Cardiac fibroblast (primary cell): Measurements from ENCODE around the gene SEMA7A.

Experiments
- DNase-seq, 2 donors: peaks; one replicate each; pipeline versions ENCODE4 v3.0.0 to v3.0.0-alpha.2; 2010; ENCODE audit warnings: low read depth in 2 of 2
- H3K4me3 ChIP-seq, 2 donors: replicated peaks in 1 of 2; 1 replicate in 1 of 2; 2 replicates in 1 of 2; pipeline ENCODE4 v1.5.1; 2011; ENCODE audit warnings: low read depth in 2 of 2, low read length in 2 of 2, mild to moderate bottlenecking in 2 of 2, moderate library complexity in 1 of 2
- TF ChIP-seq, protein P1 (sequence below): IDR thresholded peaks from one replicate; pipeline ENCODE4 v1.5.1; 2011; ENCODE audit warnings: low read depth, mild to moderate bottlenecking, low read length, inconsistent platforms

The SEMA7A gene

GRCh38 chr15:74396445-74397238 lies 37.1 kb downstream of the SEMA7A start:
- DNase-seq, result peak in 1 of 2 donors; percentile 90
- H3K4me3 ChIP-seq, result no peak overlapping the region
- TF ChIP-seq, protein P1, sequence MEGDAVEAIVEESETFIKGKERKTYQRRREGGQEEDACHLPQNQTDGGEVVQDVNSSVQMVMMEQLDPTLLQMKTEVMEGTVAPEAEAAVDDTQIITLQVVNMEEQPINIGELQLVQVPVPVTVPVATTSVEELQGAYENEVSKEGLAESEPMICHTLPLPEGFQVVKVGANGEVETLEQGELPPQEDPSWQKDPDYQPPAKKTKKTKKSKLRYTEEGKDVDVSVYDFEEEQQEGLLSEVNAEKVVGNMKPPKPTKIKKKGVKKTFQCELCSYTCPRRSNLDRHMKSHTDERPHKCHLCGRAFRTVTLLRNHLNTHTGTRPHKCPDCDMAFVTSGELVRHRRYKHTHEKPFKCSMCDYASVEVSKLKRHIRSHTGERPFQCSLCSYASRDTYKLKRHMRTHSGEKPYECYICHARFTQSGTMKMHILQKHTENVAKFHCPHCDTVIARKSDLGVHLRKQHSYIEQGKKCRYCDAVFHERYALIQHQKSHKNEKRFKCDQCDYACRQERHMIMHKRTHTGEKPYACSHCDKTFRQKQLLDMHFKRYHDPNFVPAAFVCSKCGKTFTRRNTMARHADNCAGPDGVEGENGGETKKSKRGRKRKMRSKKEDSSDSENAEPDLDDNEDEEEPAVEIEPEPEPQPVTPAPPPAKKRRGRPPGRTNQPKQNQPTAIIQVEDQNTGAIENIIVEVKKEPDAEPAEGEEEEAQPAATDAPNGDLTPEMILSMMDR, result no peak

- TF ChIP-seq, protein P1, result no peak
- no peak overlapping the region for H3K4me3 ChIP-seq
- DNase-seq, result no peak
Observed at GRCh38 chr15:74396146-74396438, 37.7 kb downstream of the SEMA7A start.

GRCh38 chr15:74395319-74396145 lies 38.2 kb downstream of the SEMA7A start:
- no peak overlapping the region for H3K4me3 ChIP-seq
- no peak for DNase-seq
- TF ChIP-seq, protein P1, result no peak

DNA sequence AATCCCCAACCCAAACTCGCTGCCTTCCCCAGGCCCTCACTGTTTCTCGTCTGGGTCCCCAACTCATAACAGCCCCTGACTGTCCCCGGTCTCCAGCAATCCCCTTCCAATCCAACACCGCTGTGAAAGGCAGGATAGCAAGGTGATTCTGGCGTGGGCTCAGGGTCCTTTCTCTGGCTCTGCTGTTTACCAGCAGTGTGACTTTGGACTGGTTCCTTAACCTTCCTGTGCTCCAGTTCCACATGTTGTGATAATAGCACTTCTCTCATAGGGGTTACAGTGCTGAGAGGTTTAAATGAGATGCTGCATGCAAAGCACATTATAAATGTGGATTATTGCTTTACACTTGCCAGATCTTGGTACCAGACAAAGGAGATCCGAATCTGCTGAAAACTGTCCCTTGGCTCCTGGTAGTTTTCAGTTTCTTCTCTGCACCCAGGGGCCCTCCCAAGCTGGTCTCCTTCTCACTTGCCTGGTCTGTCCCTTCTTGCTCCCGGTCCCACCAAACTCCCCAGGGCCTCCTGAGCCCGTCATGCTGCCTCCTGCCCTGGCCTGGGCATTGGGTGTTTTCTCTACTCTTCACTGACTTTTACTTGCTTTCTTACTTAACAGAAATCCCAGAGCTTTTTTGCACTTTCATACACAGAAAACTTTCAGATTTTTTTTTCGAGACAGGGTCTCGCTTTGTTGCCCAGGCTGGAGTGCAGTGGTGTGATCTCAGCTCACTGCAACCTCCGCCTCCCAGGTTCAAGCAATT lies 39.5 kb downstream of the SEMA7A start:
- no peak overlapping the region for H3K4me3 ChIP-seq
- DNase-seq, result no peak
- TF ChIP-seq, protein P1, result no peak

GRCh38 chr15:74393423-74393822 lies 40.3 kb downstream of the SEMA7A start:
- TF ChIP-seq, protein P1, result no peak
- H3K4me3 ChIP-seq, result no peak overlapping the region
- no peak for DNase-seq

DNA sequence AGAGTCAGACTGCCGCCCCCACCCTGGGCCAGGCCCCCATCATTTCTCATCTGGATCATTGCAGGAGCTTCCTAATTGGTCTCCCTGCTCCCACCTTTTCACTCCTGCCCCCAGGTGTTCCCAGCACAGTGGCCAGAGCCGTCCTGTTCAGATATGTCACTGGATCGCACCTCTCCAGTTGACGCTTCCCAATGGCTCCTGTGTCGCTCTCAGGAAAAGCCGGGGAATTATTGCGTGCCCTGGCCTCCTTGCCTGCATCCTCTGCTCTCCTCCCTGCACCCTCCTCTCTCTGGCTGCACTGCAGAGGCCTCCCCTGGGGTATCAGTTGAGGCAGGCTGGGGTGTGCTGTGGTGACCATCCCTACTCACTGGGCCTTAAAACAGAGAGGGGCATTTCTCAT lies 40.9 kb downstream of the SEMA7A start:
- no peak overlapping the region for H3K4me3 ChIP-seq
- DNase-seq, result no peak
- TF ChIP-seq, protein P1, result no peak
